ENCODE measurements around the gene MRPL46. TPM values are rescaled to one million over a fixed set of nuclear protein-coding genes. Genes with fewer than 3 reads are reported as not detected.

The MRPL46 gene
- total and polyA plus RNA-seq, 2 experiments from 2014 or later: 20.9 to 39.1 TPM

DNA sequence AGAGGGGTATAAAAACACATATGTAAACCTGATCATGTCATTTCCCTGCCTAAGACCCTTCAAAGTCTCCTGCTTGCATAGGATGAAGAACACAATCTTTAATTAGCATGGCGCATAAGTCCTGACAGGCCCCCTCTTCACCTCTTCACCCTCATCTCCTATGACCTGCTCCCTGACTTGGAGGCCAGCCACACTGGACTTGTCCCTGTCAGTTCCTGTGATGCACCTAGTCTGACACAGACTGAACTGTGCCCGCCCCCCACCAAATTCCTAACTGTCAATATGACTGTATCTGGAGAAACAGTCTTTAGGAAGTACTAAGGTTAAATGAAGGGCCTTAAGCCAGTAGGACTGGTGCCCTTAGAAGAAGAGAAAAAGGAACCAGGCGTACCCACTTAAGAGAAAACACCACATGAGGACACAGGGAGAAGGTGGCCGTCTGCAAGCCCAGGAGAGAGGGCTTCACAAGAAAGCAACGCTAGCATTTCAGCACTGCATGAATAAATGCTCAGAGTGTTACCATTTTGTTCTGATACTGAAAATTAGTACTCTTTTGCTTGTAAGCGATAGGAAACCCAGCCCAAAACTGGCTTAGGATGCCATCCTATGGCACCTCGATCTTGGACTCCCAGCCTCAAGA, 34.0 kb downstream of the MRPL46 start:
- peaks cover 4% of the 10 kb centered on the region for H3K27me3 Mint-ChIP-seq (ENCODE audit: insufficient read depth, low read depth, poor library complexity)
- ATAC-seq: no peak
- TF ChIP-seq JUNB (IDR thresholded peaks at IDR 0.05; ENCODE audit: unreplicated experiment) (no peak), STAT1 (IDR thresholded peaks at IDR 0.05; ENCODE audit: unreplicated experiment) (no peak), NANOG (IDR thresholded peaks at IDR 0.05; ENCODE audit: borderline replicate concordance) (no peak), EZH2 (IDR thresholded peaks at IDR 0.05; ENCODE audit: low read depth, unreplicated experiment) (no peak), EZH2phosphoT487 (IDR thresholded peaks at IDR 0.05; ENCODE audit: unreplicated experiment) (no peak), POLR2AphosphoS5 (IDR thresholded peaks at IDR 0.05; ENCODE audit: low read depth) (no peak), ZNF331 (CRISPR knock-in tag; IDR thresholded peaks at IDR 0.05; ENCODE audit: low read depth) (no peak), ZNF114 (CRISPR knock-in tag; IDR thresholded peaks at IDR 0.05) (no peak), CREB1 (CRISPR knock-in tag; IDR thresholded peaks at IDR 0.05; ENCODE audit: low read depth) (no peak)
- TF ChIP-seq, protein P1, sequence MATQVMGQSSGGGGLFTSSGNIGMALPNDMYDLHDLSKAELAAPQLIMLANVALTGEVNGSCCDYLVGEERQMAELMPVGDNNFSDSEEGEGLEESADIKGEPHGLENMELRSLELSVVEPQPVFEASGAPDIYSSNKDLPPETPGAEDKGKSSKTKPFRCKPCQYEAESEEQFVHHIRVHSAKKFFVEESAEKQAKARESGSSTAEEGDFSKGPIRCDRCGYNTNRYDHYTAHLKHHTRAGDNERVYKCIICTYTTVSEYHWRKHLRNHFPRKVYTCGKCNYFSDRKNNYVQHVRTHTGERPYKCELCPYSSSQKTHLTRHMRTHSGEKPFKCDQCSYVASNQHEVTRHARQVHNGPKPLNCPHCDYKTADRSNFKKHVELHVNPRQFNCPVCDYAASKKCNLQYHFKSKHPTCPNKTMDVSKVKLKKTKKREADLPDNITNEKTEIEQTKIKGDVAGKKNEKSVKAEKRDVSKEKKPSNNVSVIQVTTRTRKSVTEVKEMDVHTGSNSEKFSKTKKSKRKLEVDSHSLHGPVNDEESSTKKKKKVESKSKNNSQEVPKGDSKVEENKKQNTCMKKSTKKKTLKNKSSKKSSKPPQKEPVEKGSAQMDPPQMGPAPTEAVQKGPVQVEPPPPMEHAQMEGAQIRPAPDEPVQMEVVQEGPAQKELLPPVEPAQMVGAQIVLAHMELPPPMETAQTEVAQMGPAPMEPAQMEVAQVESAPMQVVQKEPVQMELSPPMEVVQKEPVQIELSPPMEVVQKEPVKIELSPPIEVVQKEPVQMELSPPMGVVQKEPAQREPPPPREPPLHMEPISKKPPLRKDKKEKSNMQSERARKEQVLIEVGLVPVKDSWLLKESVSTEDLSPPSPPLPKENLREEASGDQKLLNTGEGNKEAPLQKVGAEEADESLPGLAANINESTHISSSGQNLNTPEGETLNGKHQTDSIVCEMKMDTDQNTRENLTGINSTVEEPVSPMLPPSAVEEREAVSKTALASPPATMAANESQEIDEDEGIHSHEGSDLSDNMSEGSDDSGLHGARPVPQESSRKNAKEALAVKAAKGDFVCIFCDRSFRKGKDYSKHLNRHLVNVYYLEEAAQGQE (IDR thresholded peaks at IDR 0.05; ENCODE audit: unreplicated experiment): no peak
- TF ChIP-seq, protein P2, sequence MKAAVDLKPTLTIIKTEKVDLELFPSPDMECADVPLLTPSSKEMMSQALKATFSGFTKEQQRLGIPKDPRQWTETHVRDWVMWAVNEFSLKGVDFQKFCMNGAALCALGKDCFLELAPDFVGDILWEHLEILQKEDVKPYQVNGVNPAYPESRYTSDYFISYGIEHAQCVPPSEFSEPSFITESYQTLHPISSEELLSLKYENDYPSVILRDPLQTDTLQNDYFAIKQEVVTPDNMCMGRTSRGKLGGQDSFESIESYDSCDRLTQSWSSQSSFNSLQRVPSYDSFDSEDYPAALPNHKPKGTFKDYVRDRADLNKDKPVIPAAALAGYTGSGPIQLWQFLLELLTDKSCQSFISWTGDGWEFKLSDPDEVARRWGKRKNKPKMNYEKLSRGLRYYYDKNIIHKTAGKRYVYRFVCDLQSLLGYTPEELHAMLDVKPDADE (IDR thresholded peaks at IDR 0.05): no peak
- TF ChIP-seq, protein P3, sequence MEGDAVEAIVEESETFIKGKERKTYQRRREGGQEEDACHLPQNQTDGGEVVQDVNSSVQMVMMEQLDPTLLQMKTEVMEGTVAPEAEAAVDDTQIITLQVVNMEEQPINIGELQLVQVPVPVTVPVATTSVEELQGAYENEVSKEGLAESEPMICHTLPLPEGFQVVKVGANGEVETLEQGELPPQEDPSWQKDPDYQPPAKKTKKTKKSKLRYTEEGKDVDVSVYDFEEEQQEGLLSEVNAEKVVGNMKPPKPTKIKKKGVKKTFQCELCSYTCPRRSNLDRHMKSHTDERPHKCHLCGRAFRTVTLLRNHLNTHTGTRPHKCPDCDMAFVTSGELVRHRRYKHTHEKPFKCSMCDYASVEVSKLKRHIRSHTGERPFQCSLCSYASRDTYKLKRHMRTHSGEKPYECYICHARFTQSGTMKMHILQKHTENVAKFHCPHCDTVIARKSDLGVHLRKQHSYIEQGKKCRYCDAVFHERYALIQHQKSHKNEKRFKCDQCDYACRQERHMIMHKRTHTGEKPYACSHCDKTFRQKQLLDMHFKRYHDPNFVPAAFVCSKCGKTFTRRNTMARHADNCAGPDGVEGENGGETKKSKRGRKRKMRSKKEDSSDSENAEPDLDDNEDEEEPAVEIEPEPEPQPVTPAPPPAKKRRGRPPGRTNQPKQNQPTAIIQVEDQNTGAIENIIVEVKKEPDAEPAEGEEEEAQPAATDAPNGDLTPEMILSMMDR (conservative IDR thresholded peaks at IDR 0.05; ENCODE audit: low read depth in 2 of 2): no peak
- TF ChIP-seq, protein P4, sequence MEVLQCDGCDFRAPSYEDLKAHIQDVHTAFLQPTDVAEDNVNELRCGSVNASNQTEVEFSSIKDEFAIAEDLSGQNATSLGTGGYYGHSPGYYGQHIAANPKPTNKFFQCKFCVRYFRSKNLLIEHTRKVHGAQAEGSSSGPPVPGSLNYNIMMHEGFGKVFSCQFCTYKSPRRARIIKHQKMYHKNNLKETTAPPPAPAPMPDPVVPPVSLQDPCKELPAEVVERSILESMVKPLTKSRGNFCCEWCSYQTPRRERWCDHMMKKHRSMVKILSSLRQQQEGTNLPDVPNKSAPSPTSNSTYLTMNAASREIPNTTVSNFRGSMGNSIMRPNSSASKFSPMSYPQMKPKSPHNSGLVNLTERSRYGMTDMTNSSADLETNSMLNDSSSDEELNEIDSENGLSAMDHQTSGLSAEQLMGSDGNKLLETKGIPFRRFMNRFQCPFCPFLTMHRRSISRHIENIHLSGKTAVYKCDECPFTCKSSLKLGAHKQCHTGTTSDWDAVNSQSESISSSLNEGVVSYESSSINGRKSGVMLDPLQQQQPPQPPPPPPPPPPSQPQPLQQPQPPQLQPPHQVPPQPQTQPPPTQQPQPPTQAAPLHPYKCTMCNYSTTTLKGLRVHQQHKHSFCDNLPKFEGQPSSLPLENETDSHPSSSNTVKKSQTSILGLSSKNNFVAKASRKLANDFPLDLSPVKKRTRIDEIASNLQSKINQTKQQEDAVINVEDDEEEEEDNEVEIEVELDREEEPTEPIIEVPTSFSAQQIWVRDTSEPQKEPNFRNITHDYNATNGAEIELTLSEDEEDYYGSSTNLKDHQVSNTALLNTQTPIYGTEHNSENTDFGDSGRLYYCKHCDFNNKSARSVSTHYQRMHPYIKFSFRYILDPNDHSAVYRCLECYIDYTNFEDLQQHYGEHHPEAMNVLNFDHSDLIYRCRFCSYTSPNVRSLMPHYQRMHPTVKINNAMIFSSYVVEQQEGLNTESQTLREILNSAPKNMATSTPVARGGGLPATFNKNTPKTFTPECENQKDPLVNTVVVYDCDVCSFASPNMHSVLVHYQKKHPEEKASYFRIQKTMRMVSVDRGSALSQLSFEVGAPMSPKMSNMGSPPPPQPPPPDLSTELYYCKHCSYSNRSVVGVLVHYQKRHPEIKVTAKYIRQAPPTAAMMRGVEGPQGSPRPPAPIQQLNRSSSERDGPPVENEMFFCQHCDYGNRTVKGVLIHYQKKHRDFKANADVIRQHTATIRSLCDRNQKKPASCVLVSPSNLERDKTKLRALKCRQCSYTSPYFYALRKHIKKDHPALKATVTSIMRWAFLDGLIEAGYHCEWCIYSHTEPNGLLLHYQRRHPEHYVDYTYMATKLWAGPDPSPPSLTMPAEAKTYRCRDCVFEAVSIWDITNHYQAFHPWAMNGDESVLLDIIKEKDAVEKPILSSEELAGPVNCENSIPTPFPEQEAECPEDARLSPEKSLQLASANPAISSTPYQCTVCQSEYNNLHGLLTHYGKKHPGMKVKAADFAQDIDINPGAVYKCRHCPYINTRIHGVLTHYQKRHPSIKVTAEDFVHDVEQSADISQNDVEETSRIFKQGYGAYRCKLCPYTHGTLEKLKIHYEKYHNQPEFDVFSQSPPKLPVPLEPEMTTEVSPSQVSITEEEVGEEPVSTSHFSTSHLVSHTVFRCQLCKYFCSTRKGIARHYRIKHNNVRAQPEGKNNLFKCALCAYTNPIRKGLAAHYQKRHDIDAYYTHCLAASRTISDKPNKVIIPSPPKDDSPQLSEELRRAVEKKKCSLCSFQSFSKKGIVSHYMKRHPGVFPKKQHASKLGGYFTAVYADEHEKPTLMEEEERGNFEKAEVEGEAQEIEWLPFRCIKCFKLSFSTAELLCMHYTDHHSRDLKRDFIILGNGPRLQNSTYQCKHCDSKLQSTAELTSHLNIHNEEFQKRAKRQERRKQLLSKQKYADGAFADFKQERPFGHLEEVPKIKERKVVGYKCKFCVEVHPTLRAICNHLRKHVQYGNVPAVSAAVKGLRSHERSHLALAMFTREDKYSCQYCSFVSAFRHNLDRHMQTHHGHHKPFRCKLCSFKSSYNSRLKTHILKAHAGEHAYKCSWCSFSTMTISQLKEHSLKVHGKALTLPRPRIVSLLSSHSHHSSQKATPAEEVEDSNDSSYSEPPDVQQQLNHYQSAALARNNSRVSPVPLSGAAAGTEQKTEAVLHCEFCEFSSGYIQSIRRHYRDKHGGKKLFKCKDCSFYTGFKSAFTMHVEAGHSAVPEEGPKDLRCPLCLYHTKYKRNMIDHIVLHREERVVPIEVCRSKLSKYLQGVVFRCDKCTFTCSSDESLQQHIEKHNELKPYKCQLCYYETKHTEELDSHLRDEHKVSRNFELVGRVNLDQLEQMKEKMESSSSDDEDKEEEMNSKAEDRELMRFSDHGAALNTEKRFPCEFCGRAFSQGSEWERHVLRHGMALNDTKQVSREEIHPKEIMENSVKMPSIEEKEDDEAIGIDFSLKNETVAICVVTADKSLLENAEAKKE (CRISPR knock-in tag; IDR thresholded peaks at IDR 0.05): no peak

More for the DNA sequence above, 34.0 kb downstream of the MRPL46 start:
- H3K4me1 Mint-ChIP-seq: peaks cover 22% of the 10 kb centered on the region
- Histone ChIP-seq H3K4me3 (no peak overlapping the region), H3K27ac (ENCODE audit: low read depth) (no peak overlapping the region), H3K4me2 (no peak overlapping the region), H3F3A (replicated peaks; ENCODE audit: low read depth) (no peaks in the 10 kb centered on the region), H3K4me1 (ENCODE audit: insufficient read depth) (peaks cover 10% of the 10 kb centered on the region), H3K27me3 (ENCODE audit: insufficient read depth) (no peaks in the 10 kb centered on the region), H3K9me2 (ENCODE audit: insufficient read depth) (no peaks in the 10 kb centered on the region), H3K79me2 (replicated peaks; ENCODE audit: insufficient read depth) (no peaks in the 10 kb centered on the region), H4K20me1 (replicated peaks; ENCODE audit: insufficient read depth) (no peaks in the 10 kb centered on the region), H3K36me3 (ENCODE audit: insufficient read depth) (no peaks in the 10 kb centered on the region), H2AFZ (peak overlapping the region; percentile 2; the same call in 1 of the 2 replicates)
- no peaks in the 10 kb centered on the region for H3K9me3 Mint-ChIP-seq
- H3K4me3 Mint-ChIP-seq: no peak overlapping the region
- no peak overlapping the region for H3K27ac Mint-ChIP-seq
- no peaks in the 10 kb centered on the region for H3K36me3 Mint-ChIP-seq (ENCODE audit: low read depth)
- no peak for DNase-seq (ENCODE audit: low spot score)
